ENCODE results near the gene DPH3. TPM values are rescaled to one million over a fixed set of nuclear protein-coding genes. Genes with fewer than 3 reads are reported as not detected.

DPH3 gene
- polyA plus RNA-seq, 6 donors from 2014 or later = 17.2 to 26.4 (median 21.3) TPM

Other genes starting within 250 kb of the DPH3 start
- gene GALNT15, start 90.3 kb downstream of the DPH3 start, polyA plus RNA-seq (ENCODE audit: low read depth in 6 of 6) = not detected
- 10 to 100 TPM in 1 of 6 donors, 1 to 10 TPM in 5; 1.4 to 10.8 (median 6.7) TPM for gene OXNAD1, start 269 bp upstream of the DPH3 start, polyA plus RNA-seq (ENCODE audit: low read depth in 6 of 6)
- gene RFTN1, start 248.8 kb upstream of the DPH3 start, polyA plus RNA-seq (ENCODE audit: low read depth in 6 of 6) = 100 to 1,000 TPM in 3 of 6 donors, 10 to 100 TPM in 3; 63.0 to 147 (median 106) TPM